HepG2 (cell line): Measurements from ENCODE around the gene ERH. TPM values are rescaled to one million over a fixed set of nuclear protein-coding genes. Genes with fewer than 3 reads are reported as not detected.
A peak's percentile ranks its signal among the peaks of the same experiment; 100 is the strongest.

Experiments
- CENPT ChIP-seq: sonication (generic); formaldehyde crosslinking; IDR thresholded peaks from 2 replicates; pipeline ENCODE4 v1.8.0; 2022; ENCODE audit warnings: low read depth, mild to moderate bottlenecking, moderate library complexity, missing genetic modification reagents
- FOXC1 ChIP-seq: sonication (generic); formaldehyde crosslinking; IDR thresholded peaks from 2 replicates; pipeline ENCODE4 v1.8.0; 2022; ENCODE audit warnings: mild to moderate bottlenecking, missing genetic modification reagents, borderline replicate concordance
- GFI1 ChIP-seq: sonication (generic); formaldehyde crosslinking; IDR thresholded peaks from 2 replicates; pipeline ENCODE4 v1.5.0; 2020; ENCODE audit warnings: missing genetic modification reagents, mild to moderate bottlenecking, borderline replicate concordance
- HDAC1 ChIP-seq: sonication (generic); formaldehyde crosslinking; IDR thresholded peaks from 2 replicates; pipeline ENCODE4 v1.5.1; 2020; ENCODE audit warnings: mild to moderate bottlenecking, missing genetic modification reagents
- JUN ChIP-seq: sonication (generic); formaldehyde crosslinking; IDR thresholded peaks from 2 replicates; pipeline ENCODE4 v1.4.0; 2020; ENCODE audit warnings: mild to moderate bottlenecking, missing genetic modification reagents
- NONO ChIP-seq, 2 experiments: fragments of 450-650 bp in 1 of 2; sonication (generic) in 1 of 2; formaldehyde crosslinking in 1 of 2; IDR thresholded peaks in 1 of 2; conservative IDR thresholded peaks in 1 of 2; 2 replicates each; pipeline versions ENCODE4 v1.6.1 to v1.8.0; 2017 to 2022; ENCODE audit warnings: mild to moderate bottlenecking in 1 of 2, missing genetic modification reagents in 1 of 2, moderate library complexity in 1 of 2
- NR2F2 ChIP-seq: IDR thresholded peaks from 2 replicates; pipeline ENCODE4 v1.6.1; 2012; ENCODE audit warnings: low read depth, inconsistent platforms, borderline replicate concordance
- PRMT3 ChIP-seq: sonication (generic); formaldehyde crosslinking; IDR thresholded peaks from 2 replicates; pipeline ENCODE4 v1.8.1; 2022; ENCODE audit warnings: low read depth, mild to moderate bottlenecking, moderate library complexity, missing genetic modification reagents, borderline replicate concordance
- RFX3 ChIP-seq: IDR thresholded peaks from 2 replicates; pipeline ENCODE4 v1.6.1; 2016; ENCODE audit warnings: missing biosample characterization, missing genetic modification reagents
- SMC3 ChIP-seq: IDR thresholded peaks from 2 replicates; pipeline ENCODE4 v1.6.1; 2011; ENCODE audit warnings: low read length, improper control_type of control experiment
- SRSF4 ChIP-seq: fragments of 200-400 bp; formaldehyde crosslinking; IDR thresholded peaks from one replicate; pipeline ENCODE4 v1.6.1; 2018; ENCODE audit warnings: mild to moderate bottlenecking, low read depth, low read length, moderate library complexity; ENCODE audit not compliant: poor library complexity, severe bottlenecking
- ZFP36L2 ChIP-seq: sonication (generic); formaldehyde crosslinking; IDR thresholded peaks from 2 replicates; pipeline ENCODE4 v1.4.0; 2020; ENCODE audit warnings: missing genetic modification reagents
- ZFP41 ChIP-seq: sonication (generic); formaldehyde crosslinking; IDR thresholded peaks from 2 replicates; pipeline ENCODE4 v1.4.0; 2020; ENCODE audit warnings: mild to moderate bottlenecking, missing genetic modification reagents, borderline replicate concordance
- ZNF224 ChIP-seq: sonication (generic); formaldehyde crosslinking; IDR thresholded peaks from 2 replicates; pipeline ENCODE4 v1.5.0; 2020; ENCODE audit warnings: mild to moderate bottlenecking, missing genetic modification reagents
- ZNF333 ChIP-seq: sonication (generic); formaldehyde crosslinking; IDR thresholded peaks from 2 replicates; pipeline ENCODE4 v1.4.0; 2020; ENCODE audit warnings: mild to moderate bottlenecking, missing genetic modification reagents, borderline replicate concordance
- ZNF337 ChIP-seq: sonication (generic); formaldehyde crosslinking; IDR thresholded peaks from 2 replicates; pipeline ENCODE4 v1.5.1; 2020; ENCODE audit warnings: missing genetic modification reagents, low read depth, mild to moderate bottlenecking, borderline replicate concordance
- ZNF382 ChIP-seq: sonication (generic); formaldehyde crosslinking; IDR thresholded peaks from 2 replicates; pipeline ENCODE4 v1.5.0; 2020; ENCODE audit warnings: missing genetic modification reagents, mild to moderate bottlenecking, borderline replicate concordance
- ZNF790 ChIP-seq: sonication (generic); formaldehyde crosslinking; IDR thresholded peaks from 2 replicates; pipeline ENCODE4 v1.8.0; 2022; ENCODE audit warnings: missing genetic modification reagents, mild to moderate bottlenecking, borderline replicate concordance
- polyA plus RNA-seq, 8 experiments: library from polyadenylated mRNA; depleted of rRNA in 3 of 8; stranded (reverse) in 7 of 8; unstranded in 1 of 8; fragments of >200 nt; fragmentation: Illumina TruSeq in 4 of 8; extraction: Trizol in 4 of 8; gene quantifications; 2 replicates each; pipeline versions ENCODE4 v1.2.1 to v1.2.3, GENCODE V29; 2011 to 2016; ENCODE audit warnings: low read depth in 4 of 8, missing spikeins in 1 of 8, mixed read lengths in 1 of 8; ENCODE audit not compliant: insufficient read depth in 1 of 8
- total RNA-seq, 5 experiments: library from RNA; depleted of rRNA; stranded (reverse); fragments of >200 nt; fragmentation: Illumina TruSeq; extraction: Trizol; gene quantifications; 2 replicates each; pipeline ENCODE4 v1.2.3, GENCODE V29; 2016; ENCODE audit warnings: low read depth in 1 of 5
- TF ChIP-seq, protein P1 (sequence below): sonication (generic); formaldehyde crosslinking; IDR thresholded peaks from 2 replicates; pipeline ENCODE4 v1.4.0; 2020; ENCODE audit warnings: missing genetic modification reagents, borderline replicate concordance
- TF ChIP-seq, protein P2 (sequence below): sonication (generic); formaldehyde crosslinking; IDR thresholded peaks from 2 replicates; pipeline ENCODE4 v1.4.0; 2020; ENCODE audit warnings: missing genetic modification reagents
- TF ChIP-seq, protein P3 (sequence below): IDR thresholded peaks from 2 replicates; pipeline ENCODE4 v1.6.1; 2016; ENCODE audit warnings: low read depth, borderline replicate concordance
- TF ChIP-seq, protein P4 (sequence below): fragments of 450-650 bp; IDR thresholded peaks from 2 replicates; pipeline ENCODE4 v1.6.1; 2016

The ERH gene
- total and polyA plus RNA-seq, 2 of the 13 experiments (the other 11 are each of a cell fraction or from before 2014, with no cell fraction given) = 105 to 341 TPM

DNA sequence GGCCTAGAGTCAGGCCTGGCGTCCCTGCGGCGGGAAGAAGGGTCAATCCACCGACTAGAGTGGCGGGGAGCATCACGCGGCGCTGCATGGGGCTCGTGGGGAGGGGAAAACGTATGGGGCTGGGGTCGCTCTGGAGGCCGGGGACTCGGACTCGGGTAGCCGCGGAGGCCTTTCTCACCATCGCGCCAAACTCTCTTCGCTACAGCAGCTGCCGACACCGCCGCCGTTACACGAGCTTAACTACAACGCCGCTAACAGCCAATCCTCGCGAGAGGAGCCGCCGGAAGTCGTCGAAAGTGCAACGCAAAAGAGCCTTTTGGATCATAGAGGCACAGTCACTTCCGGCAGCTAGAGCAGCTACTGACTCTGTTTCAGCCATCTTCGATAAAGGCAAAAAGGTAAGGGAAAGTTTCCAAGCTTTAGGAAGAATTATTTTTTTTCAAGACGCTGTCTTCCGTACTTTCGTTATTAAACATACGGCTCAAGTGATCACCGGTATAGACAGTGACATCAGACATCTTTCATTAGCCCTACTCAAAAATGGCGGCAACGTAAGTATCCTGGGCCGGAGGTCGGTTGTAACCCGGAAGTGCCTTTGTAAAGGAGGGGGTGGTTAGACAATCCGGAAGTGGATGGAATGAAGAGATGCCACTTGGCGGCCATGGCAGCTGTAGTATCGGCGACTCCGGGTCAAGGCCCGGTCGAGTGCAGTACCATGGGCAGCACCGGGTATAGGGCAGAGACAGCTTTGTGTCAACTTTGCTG lies at the start of gene ERH, which contains the start of gene SLC39A9 (continued):
- TF ChIP-seq, protein P1, sequence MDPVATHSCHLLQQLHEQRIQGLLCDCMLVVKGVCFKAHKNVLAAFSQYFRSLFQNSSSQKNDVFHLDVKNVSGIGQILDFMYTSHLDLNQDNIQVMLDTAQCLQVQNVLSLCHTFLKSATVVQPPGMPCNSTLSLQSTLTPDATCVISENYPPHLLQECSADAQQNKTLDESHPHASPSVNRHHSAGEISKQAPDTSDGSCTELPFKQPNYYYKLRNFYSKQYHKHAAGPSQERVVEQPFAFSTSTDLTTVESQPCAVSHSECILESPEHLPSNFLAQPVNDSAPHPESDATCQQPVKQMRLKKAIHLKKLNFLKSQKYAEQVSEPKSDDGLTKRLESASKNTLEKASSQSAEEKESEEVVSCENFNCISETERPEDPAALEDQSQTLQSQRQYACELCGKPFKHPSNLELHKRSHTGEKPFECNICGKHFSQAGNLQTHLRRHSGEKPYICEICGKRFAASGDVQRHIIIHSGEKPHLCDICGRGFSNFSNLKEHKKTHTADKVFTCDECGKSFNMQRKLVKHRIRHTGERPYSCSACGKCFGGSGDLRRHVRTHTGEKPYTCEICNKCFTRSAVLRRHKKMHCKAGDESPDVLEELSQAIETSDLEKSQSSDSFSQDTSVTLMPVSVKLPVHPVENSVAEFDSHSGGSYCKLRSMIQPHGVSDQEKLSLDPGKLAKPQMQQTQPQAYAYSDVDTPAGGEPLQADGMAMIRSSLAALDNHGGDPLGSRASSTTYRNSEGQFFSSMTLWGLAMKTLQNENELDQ (CRISPR knock-in tag) = no peak
- TF ChIP-seq JUN (CRISPR knock-in tag) = 0 out of 2 replicates have a peak, but pooled peaks have one; percentile 3
- no peak for TF ChIP-seq ZFP36L2 (CRISPR knock-in tag)
- no peak for TF ChIP-seq CENPT (CRISPR knock-in tag)
- TF ChIP-seq RFX3 (CRISPR knock-in tag) = no peak
- no peak for TF ChIP-seq ZNF382 (CRISPR knock-in tag)
- TF ChIP-seq ZNF224 (CRISPR knock-in tag) = no peak
- TF ChIP-seq, protein P2, sequence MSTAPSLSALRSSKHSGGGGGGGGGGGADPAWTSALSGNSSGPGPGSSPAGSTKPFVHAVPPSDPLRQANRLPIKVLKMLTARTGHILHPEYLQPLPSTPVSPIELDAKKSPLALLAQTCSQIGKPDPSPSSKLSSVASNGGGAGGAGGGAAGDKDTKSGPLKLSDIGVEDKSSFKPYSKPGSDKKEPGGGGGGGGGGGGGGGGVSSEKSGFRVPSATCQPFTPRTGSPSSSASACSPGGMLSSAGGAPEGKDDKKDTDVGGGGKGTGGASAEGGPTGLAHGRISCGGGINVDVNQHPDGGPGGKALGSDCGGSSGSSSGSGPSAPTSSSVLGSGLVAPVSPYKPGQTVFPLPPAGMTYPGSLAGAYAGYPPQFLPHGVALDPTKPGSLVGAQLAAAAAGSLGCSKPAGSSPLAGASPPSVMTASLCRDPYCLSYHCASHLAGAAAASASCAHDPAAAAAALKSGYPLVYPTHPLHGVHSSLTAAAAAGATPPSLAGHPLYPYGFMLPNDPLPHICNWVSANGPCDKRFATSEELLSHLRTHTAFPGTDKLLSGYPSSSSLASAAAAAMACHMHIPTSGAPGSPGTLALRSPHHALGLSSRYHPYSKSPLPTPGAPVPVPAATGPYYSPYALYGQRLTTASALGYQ = 0 out of 2 replicates have a peak, but pooled peaks have one; percentile 17
- peak; percentile 75; the same call in 1 of the 2 replicates for TF ChIP-seq HDAC1 (CRISPR knock-in tag)
- TF ChIP-seq, protein P3, sequence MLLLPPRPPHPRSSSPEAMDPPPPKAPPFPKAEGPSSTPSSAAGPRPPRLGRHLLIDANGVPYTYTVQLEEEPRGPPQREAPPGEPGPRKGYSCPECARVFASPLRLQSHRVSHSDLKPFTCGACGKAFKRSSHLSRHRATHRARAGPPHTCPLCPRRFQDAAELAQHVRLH (CRISPR knock-in tag) = peak; percentile 27; the same call in 1 of the 2 replicates
- TF ChIP-seq FOXC1 (CRISPR knock-in tag) = peak; percentile 62
- TF ChIP-seq SMC3 = no peak
- no peak for TF ChIP-seq SRSF4
- TF ChIP-seq, protein P4, sequence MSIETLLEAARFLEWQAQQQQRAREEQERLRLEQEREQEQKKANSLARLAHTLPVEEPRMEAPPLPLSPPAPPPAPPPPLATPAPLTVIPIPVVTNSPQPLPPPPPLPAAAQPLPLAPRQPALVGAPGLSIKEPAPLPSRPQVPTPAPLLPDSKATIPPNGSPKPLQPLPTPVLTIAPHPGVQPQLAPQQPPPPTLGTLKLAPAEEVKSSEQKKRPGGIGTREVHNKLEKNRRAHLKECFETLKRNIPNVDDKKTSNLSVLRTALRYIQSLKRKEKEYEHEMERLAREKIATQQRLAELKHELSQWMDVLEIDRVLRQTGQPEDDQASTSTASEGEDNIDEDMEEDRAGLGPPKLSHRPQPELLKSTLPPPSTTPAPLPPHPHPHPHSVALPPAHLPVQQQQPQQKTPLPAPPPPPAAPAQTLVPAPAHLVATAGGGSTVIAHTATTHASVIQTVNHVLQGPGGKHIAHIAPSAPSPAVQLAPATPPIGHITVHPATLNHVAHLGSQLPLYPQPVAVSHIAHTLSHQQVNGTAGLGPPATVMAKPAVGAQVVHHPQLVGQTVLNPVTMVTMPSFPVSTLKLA = no peak
- no peak for TF ChIP-seq ZFP41 (CRISPR knock-in tag)
- 0 out of 2 replicates have a peak, but pooled peaks have one; percentile 45 for TF ChIP-seq ZNF790
- TF ChIP-seq NONO (IDR thresholded peaks at IDR 0.05) = no peak
- peak; percentile 56; the same call in 1 of the 2 replicates for TF ChIP-seq NONO (CRISPR knock-in tag; conservative IDR thresholded peaks at IDR 0.05)
- TF ChIP-seq ZNF333 = peak; percentile 9; the same call in 1 of the 2 replicates
- TF ChIP-seq PRMT3 (CRISPR knock-in tag) = no peak
- TF ChIP-seq ZNF337 = peak; percentile 91; the same call in 1 of the 2 replicates
- TF ChIP-seq GFI1 (CRISPR knock-in tag) = no peak
- no peak for TF ChIP-seq NR2F2
